Measurements from ENCODE around the gene SNCAIP. TPM values are rescaled to one million over a fixed set of nuclear protein-coding genes. Genes with fewer than 3 reads are reported as not detected.

SNCAIP gene
- total and polyA plus RNA-seq, 9 of the 15 experiments (the other 6 are each of a cell fraction or from before 2014, with no cell fraction given): 0.04 TPM; not detected in 8

- no peak for TF ChIP-seq AFF4 (CRISPR knock-in tag; IDR thresholded peaks at IDR 0.05)
- no peak for TF ChIP-seq PHB (CRISPR knock-in tag; IDR thresholded peaks at IDR 0.05)
- no peak for TF ChIP-seq ZNF780A (CRISPR knock-in tag; IDR thresholded peaks at IDR 0.05)
- TF ChIP-seq SREBF2 (CRISPR knock-in tag; IDR thresholded peaks at IDR 0.05): no peak
- no peak for TF ChIP-seq GABPB1 (CRISPR knock-in tag; IDR thresholded peaks at IDR 0.05)
- TF ChIP-seq FOXM1 (IDR thresholded peaks at IDR 0.05; ENCODE audit: low read depth): no peak
- no peak for TF ChIP-seq FOXM1 (CRISPR knock-in tag; IDR thresholded peaks at IDR 0.05; ENCODE audit: low read depth)
- no peak for TF ChIP-seq ZNF232 (CRISPR knock-in tag; IDR thresholded peaks at IDR 0.05)
- no peak for TF ChIP-seq ATF1 (CRISPR knock-in tag; IDR thresholded peaks at IDR 0.05)
- TF ChIP-seq ATF1 (tag; IDR thresholded peaks at IDR 0.05): no peak
- TF ChIP-seq SMARCC2 (IDR thresholded peaks at IDR 0.05; ENCODE audit: low read depth): no peak
- TF ChIP-seq TOE1 (IDR thresholded peaks at IDR 0.05; ENCODE audit: borderline replicate concordance): no peak
- no peak for TF ChIP-seq TOE1 (CRISPR knock-in tag; IDR thresholded peaks at IDR 0.05; ENCODE audit: borderline replicate concordance, low read depth)
- TF ChIP-seq ETS1 (conservative IDR thresholded peaks at IDR 0.05; ENCODE audit: control insufficient read depth, low read depth, low read length): no peak
These were observed 124.6 kb downstream of the SNCAIP start (continued) for GRCh38 chr5:122436615-122437014.
